Heart left ventricle (tissue), 16 donors: ENCODE data around the gene RFX1. TPM values are rescaled to one million over a fixed set of nuclear protein-coding genes. Genes with fewer than 3 reads are reported as not detected.

Source experiments
- ATAC-seq, 4 donors: fragments of 200-7000 bp; cut with Tn5 transposase; one replicate each; pipeline ENCODE4 v1.9.1; 2020 to 2022; ENCODE audit warnings: moderate library complexity in 4 of 4, mild to moderate bottlenecking in 3 of 4, moderate number of reproducible peaks in 1 of 4
- DNase-seq, 5 donors: peaks; one replicate each; pipeline ENCODE4 v3.0.0-alpha.2; 2020
- H3K27ac ChIP-seq, 12 donors: fragments of 200-600 bp; sonication (generic) in 4 of 12; one replicate each; pipeline versions ENCODE4 v1.5.0 to v1.8.0; 2016 to 2022; ENCODE audit warnings: mild to moderate bottlenecking in 2 of 12
- H3K27me3 ChIP-seq, 9 donors: fragments of 200-600 bp; sonication (generic) in 2 of 9; one replicate each; pipeline versions ENCODE4 v1.5.1 to v1.8.0; 2016 to 2022; ENCODE audit warnings: mild to moderate bottlenecking in 3 of 9
- H3K36me3 ChIP-seq, 9 donors: fragments of 200-600 bp; sonication (generic) in 2 of 9; one replicate each; pipeline versions ENCODE4 v1.5.0 to v1.8.0; 2018 to 2022; ENCODE audit warnings: mild to moderate bottlenecking in 2 of 9
- H3K4me1 ChIP-seq, 12 donors: fragments of 200-600 bp; sonication (generic) in 4 of 12; one replicate each; pipeline versions ENCODE4 v1.5.0 to v1.8.0; 2016 to 2022; ENCODE audit warnings: mild to moderate bottlenecking in 3 of 12
- H3K4me3 ChIP-seq, 12 donors: fragments of 200-600 bp; sonication (generic) in 4 of 12; one replicate each; pipeline versions ENCODE4 v1.5.0 to v1.8.0; 2017 to 2022; ENCODE audit warnings: mild to moderate bottlenecking in 9 of 12, moderate library complexity in 4 of 12
- H3K9me3 ChIP-seq, 12 donors: fragments of 200-600 bp; sonication (generic) in 4 of 12; one replicate each; pipeline versions ENCODE4 v1.5.0 to v1.8.0; 2016 to 2022; ENCODE audit warnings: mild to moderate bottlenecking in 1 of 12
- CTCF ChIP-seq, 12 donors: fragments of 200-600 bp; sonication (generic) in 4 of 12; IDR thresholded peaks; one replicate each; pipeline versions ENCODE4 v1.5.0 to v1.8.0; 2018 to 2022; ENCODE audit warnings: antibody characterized with exemption in 12 of 12, mild to moderate bottlenecking in 5 of 12
- POLR2A ChIP-seq, 2 donors: fragments of 450-650 bp; IDR thresholded peaks; one replicate each; pipeline ENCODE4 v1.6.1; 2017; ENCODE audit warnings: antibody characterized with exemption in 2 of 2, mild to moderate bottlenecking in 2 of 2, moderate library complexity in 2 of 2
- WGBS, 4 donors: extraction: QIAGEN DNeasy Blood & Tissue Kit in 2 of 4; methylation state at CpG; one replicate each; pipeline versions ENCODE4 v1.1.5 to v1.1.7; 2013 to 2018; 5-methylcytosine and 5-hydroxymethylcytosine counted together
- intact Hi-C, 10 donors: fragments of 100-400 bp; cut with DNase I; formaldehyde crosslinking; loops; one replicate each; pipeline versions ENCODE4 v1.11.1 to v1.14.2; 2022
- polyA plus RNA-seq, 2 donors: library from polyadenylated mRNA; stranded (reverse); fragments of 200-250 nt; gene quantifications; one replicate each; pipeline ENCODE4 v1.2.3, GENCODE V29; 2013
- total RNA-seq, 9 donors: library from RNA; depleted of rRNA in 2 of 9; stranded (reverse); fragments of >200 nt in 2 of 9; fragmentation: NEBNext Ultra II Directional in 3 of 9; extraction: Animal tissue kit (Norgen Biotek cat#: 25700) in 3 of 9; gene quantifications; one replicate each; pipeline versions ENCODE4 v1.1.0 to v1.2.4, GENCODE V29; 2016 to 2023
- donor health status: ischemic (EF 13 %, LVEDD 7.1; RV severe dilation, severe dysfunction).
- donor health status: healthy with polysubstance abuse.
- donor health status: DM: no; HTN: yes; CAD: no.
- donor health status: DM: no; HTN: no; CAD: no.
- donor health status: ischemic (EF 25% LVEDD 6.9; RV normal size, moderate dysfunction).
- donor health status: ischemic (EF 25% LVEDD 5.7; RV mildly dilated, moderate dysfunction).
- donor health status: healthy.
- donor health status: DM: yes; HTN: yes; CAD: no.
- donor health status: ischemic (EF 35%, LVEDD 5.7; RV mildly dilated, moderate dysfunction).
- donor health status: nonischemic (EF 11% LVEDD 7.7; RV severe dilation, severe dysfunction).
- donor health status: DM: yes; HTN: yes; CAD: no.
- donor health status: PGD.
- donor health status: ischemic (EF 29% LVEDD 5.4; RV normal size, mild dysfunction).
- donor health status: nonischemic (EF 23%, LVEDD 6.1; RV moderate dilation, normal function).

The RFX1 gene
- total and polyA plus RNA-seq, 11 donors: 4.0 to 15.4 (median 8.6) TPM

- Histone ChIP-seq H3K36me3 (peaks cover 0 to 21% (median 17%) of the 10 kb centered on the region in 9 donors), H3K4me3 (no peak overlapping the region), H3K9me3 (no peaks in the 10 kb centered on the region), H3K27me3 (no peaks in the 10 kb centered on the region), H3K27ac (no peak overlapping the region), H3K4me1 (peaks cover 5 to 21% (median 12%) of the 10 kb centered on the region in 12 donors)
- 87 to 92% (median 89%) methylated on average over 2 of the region's 2 CpGs for WGBS, 4 donors
- no peak for ATAC-seq
- DNase-seq: no peak
- no peak for TF ChIP-seq POLR2A (IDR thresholded peaks at IDR 0.05)
- TF ChIP-seq CTCF (IDR thresholded peaks at IDR 0.05): no peak
- intact Hi-C loops: loop anchor here in 7 of 10 donors (1.0 to 10.0 kb wide), 8 partner anchors 36 to 124 kb away; partner anchors contain the start of genes RFX1 (in 5 of the 7), BRME1 (in 2 of the 7), CC2D1A (in 2 of the 7) and MISP3 (in 1 of the 7)
These were observed 55.1 kb downstream of the RFX1 start for GRCh38 chr19:13951043-13951442.

GRCh38 chr19:13946414-13946813 is 59.7 kb downstream of the RFX1 start:
- H3K4me1 ChIP-seq: peaks cover 0 to under 1% (median 0%) of the 10 kb centered on the region in 12 donors
- 92 to 97% (median 93%) methylated on average over 4 of the region's 4 CpGs for WGBS, 4 donors
- ATAC-seq (no peak), DNase-seq (no peak)
- no peaks in the 10 kb centered on the region for H3K36me3 ChIP-seq
- H3K9me3 ChIP-seq: no peaks in the 10 kb centered on the region
- no peak overlapping the region for H3K4me3 ChIP-seq
- intact Hi-C loops: no loop called here
- TF ChIP-seq CTCF (IDR thresholded peaks at IDR 0.05) (no peak), POLR2A (IDR thresholded peaks at IDR 0.05) (no peak)
- H3K27me3 ChIP-seq: no peaks in the 10 kb centered on the region
- no peak overlapping the region for H3K27ac ChIP-seq

- H3K4me3 ChIP-seq: no peak overlapping the region
- intact Hi-C loops: no loop called here
- peaks cover 0 to 7% (median 0%) of the 10 kb centered on the region in 9 donors for H3K27me3 ChIP-seq
- TF ChIP-seq POLR2A (IDR thresholded peaks at IDR 0.05) (no peak), CTCF (IDR thresholded peaks at IDR 0.05) (no peak)
- WGBS, 4 donors: 88 to 95% (median 93%) methylated on average over 1 of the region's 1 CpG
- no peaks in the 10 kb centered on the region for H3K9me3 ChIP-seq
- H3K36me3 ChIP-seq: no peaks in the 10 kb centered on the region
- H3K4me1 ChIP-seq: peaks cover 0 to 4% (median 0%) of the 10 kb centered on the region in 12 donors
- no peak overlapping the region for H3K27ac ChIP-seq
- DNase-seq: no peak
- ATAC-seq: no peak
These were observed 64.0 kb downstream of the RFX1 start for GRCh38 chr19:13942023-13942684.

- peaks cover 0 to 4% (median 0%) of the 10 kb centered on the region in 12 donors for H3K4me1 ChIP-seq
- H3K27me3 ChIP-seq: peaks cover 0 to 27% (median 9%) of the 10 kb centered on the region in 9 donors
- H3K27ac ChIP-seq: no peak within 1 kb of the TSS
- no peak for TF ChIP-seq CTCF (IDR thresholded peaks at IDR 0.05)
- no peak for DNase-seq
- H3K36me3 ChIP-seq: no peaks in the 10 kb centered on the region
- peak in 3 of 4 donors; percentile 54 to 79 (median 58) for ATAC-seq
- H3K9me3 ChIP-seq: no peaks in the 10 kb centered on the region
- H3K4me3 ChIP-seq: peak within 1 kb of the TSS in 7 of 12 donors; percentile 10 to 54 (median 36)
- intact Hi-C loops: no loop called here
- WGBS, 4 donors: 27 to 44% (median 35%) methylated on average over 17 to 21 of the region's 21 CpGs
These were observed 67.6 kb downstream of the RFX1 start, which contains the start of gene PODNL1 for GRCh38 chr19:13938301-13939064. Gene PODNL1 (minus strand): TSS chr19:13938417. CDS start chr19:13938181, 236 bp downstream.
